Measurements from ENCODE around the gene PARD3.

PARD3 gene

DNA sequence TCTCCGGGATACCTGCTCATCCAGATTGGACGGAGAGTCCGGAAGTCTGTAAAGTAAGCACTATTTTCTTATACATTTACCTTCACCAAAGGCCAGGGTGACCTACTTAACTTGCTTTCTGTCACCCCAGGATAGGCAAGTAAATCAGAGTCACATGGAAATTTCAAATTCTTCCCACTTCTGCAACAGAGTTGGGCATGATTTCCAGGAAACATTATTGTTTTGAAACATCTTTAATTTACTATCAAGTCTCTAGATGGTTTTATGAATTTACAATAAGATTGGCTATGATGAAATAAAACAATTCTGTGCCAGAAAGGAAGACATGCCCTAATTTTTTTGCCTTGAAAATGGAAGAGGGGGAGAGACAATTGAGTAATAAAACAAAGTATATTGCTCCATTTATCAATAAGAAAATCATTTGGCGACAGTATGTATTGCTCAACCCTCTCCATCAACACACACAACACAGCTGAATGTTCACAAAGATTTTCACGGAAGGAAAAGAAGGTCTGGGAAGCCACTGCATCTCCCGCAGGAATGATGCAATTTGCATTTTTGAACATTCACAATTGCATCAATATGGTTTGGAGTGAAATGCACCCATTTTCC lies 702.8 kb downstream of the PARD3 start:
- peak; percentile 22 for DNase-seq

DNA sequence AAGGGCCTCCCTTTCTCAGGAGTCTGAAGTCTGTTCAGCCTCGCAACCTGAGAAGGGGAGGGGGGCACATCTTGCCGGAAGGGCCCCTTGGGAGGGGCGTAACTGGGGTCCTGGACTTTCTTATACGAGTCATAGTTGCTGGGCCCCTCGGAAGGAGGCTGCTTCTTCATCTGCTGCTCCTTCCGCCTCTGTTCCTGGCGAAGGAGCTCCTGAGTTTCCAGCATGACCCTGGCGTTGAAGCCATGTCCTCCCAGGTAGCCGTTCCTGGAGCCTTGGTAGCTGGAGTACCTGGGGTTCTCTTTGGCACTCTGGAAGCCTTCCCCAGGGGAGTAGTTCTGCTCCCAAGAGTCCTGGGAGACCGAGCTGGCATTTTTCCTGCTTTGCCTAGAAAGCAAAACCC lies 703.9 kb downstream of the PARD3 start:
- DNase-seq, result no peak

- DNase-seq, result peak; percentile 86
Measured at GRCh38 chr10:34109952-34110702, 705.0 kb downstream of the PARD3 start.

DNA sequence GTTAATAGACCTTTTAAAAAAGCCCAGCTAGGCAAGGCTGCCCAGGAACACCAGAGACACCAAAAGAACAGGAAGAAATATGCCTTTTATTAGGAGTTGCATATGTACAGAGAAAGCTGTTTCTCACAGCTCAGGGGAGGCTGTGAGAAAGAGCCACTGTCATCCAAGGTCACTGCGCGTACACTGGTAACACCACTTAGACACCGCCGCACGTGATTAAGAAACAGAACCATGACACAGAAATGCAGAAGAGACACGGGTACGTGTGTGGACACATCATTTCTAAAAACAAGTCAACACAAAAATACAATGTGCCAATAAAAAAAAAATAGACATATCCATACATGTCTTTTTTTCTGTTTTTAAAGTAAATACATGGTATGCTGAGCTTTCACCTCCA lies 705.6 kb downstream of the PARD3 start:
- no peak for DNase-seq

GRCh38 chr10:34107626-34108516 lies 707.2 kb downstream of the PARD3 start:
- DNase-seq, result no peak

GRCh38 chr10:34106356-34106885 lies 708.7 kb downstream of the PARD3 start:
- DNase-seq, result no peak

GRCh38 chr10:34104829-34105572 lies 710.1 kb downstream of the PARD3 start:
- no peak for DNase-seq

DNA sequence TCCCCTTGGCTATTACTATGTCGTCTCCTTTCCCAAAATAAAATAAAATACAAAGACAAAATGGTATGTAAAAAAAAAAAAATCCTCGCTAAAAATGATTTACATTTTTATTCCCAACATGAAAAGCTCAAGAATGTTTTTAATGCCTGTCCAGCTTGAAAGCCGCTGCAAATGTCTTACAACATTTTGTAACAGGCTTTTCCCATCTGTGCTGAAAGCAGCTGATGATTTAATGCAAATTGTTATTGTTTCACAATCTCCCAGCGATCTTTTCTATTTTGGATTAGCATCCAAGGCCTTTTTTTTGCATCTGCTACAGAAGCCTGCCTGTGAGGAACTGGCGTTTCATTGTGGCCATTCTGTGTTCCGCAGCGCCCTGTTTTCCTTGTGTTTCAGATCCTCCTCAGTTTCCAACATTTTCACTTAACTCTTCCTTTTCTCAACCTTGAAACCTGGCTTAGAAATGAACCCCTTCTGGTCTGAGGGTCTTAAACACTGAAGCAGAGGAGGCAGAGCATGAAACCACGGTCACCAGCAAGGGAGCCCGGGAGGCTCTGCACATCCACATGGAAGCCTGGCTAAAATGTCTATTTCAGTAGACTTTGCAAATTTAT lies 712.1 kb downstream of the PARD3 start:
- peak; percentile 86 for DNase-seq

GRCh38 chr10:34102237-34102673 lies 712.8 kb downstream of the PARD3 start:
- peak; percentile 70 for DNase-seq

DNA sequence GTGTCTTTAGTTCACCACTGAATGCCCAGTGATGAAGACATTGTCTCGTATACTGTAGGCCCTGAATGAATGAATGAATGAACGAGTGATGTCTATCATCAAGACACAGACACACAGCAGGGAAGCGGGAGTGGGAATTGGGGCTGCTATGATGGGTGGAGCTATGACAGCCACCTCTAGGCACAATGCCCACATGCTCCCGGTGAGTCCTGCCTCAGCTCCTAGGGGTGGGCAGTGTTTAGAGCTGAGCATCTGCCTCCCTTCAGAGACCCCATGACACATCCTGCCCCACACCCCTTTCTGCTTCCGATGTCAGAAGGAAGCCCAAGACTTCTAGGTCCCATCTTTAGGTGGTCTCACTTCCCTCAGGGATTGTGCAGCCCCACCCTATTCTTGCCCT lies 714.1 kb downstream of the PARD3 start:
- no peak for DNase-seq

DNA sequence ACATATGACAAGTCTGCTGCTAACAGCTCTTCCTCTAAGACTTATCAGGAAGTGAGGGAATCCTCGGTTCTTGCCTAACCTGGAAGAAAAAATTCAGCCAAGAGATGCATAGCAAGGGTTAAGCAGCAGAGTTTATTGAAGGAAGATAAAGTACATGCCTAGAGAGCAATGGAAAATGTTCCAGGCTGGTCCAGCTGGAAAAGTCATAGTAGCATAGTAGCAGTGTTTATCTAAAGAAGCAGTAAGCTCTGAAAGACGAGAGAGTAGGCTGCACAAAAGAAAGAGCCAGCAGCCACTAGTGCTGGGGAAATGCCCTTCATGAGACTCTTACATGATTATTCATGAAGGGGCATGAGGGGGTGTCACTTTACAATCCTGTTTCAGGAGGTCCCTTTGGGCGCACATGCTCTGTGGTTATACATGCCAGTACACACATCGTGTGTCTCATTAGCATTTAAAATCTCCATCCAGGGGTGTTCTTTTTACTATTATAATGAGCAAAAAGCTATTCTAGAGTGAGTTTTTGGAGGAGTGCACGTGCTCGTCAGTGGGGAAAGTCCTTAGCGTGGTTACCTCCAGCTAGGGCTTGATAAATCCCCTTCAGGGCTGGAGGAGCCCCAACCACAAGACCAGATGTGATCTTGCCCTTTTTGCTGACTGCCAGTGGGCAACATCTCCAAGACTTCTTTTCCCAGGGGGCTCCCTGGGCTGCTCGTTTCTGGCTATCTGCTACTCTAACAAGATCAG lies 716.1 kb downstream of the PARD3 start:
- DNase-seq, result no peak

DNA sequence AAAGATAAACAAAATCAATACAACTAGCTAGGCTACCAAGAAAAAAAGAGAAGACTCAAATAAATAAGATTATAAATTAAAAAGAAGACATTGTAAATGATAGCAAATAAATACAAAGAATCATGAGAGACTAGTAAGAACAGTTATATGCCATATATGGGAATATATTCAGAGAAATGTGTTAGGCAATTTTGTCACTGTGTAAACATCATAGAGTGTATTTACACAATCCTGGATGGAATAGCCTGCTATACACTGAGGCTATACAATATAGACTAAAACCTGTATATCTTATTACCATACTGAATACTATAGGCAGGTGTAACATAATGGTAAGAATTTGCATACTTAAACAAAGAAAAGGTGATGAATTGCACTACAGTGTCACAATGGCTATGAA lies 717.4 kb downstream of the PARD3 start:
- DNase-seq, result no peak

DNA sequence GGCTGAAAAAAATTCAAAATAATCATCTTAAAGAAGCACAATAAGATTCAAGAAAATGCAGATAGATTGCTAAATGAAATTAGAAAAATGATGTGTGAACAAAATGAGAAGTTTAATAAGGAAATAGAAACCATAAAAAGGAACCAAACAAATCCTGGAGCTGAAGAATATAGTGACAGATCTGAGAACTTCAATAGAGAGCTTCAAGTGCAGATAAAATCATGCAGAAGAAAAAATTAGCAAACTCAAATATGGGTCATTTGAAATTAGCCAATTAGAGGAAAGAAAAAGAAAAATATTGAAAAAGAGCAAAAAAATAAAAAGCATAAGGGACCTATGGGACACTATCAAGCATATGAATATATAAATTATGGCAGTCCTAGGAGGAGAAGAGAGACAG lies 720.1 kb downstream of the PARD3 start:
- DNase-seq, result no peak

DNA sequence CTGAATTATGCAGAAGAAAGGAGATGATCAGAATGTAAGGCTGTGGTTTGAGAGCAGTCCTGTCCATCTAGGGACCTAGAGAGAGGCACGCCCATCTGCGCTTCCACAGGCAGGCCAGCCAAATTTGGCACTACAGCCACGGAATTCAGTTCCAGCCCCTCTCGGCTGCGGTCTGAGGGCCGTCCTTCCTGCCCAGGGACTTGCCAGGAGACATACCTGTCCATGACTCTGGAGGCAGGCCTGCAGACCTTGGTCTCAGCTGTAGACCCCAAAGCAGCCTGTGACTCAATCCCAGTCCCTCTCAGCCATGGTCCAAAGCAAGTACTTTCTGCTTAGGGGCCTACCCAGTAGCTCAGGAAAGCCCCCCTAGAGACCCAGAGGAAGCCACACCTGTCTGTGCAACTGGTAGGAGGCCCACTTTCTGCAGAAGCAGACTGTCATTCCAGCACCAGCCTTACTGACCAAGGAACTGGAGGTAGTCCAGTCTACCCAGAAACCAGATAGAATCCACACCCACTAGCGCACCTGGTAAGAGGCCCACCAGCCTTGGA lies 720.9 kb downstream of the PARD3 start:
- no peak for DNase-seq

DNA sequence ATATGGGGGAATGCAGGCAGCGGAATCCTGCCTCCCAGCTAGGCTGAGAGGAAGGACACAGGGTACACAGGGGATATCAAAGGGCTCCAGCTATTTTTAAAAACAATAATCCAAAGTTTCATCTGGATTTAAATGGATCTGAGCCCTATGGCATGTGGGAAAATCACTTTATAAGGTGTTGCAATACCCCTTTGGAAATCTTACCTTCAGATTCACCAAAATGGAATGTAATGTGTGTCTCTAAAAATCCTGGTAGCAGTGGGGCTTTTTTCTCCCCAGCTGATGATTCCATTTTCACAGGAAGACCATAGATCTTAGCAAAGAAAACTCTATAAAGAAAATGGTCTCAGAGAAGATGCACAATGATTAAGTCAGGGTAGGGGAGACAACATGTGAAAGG lies 722.2 kb downstream of the PARD3 start:
- peak; percentile 42 for DNase-seq

DNA sequence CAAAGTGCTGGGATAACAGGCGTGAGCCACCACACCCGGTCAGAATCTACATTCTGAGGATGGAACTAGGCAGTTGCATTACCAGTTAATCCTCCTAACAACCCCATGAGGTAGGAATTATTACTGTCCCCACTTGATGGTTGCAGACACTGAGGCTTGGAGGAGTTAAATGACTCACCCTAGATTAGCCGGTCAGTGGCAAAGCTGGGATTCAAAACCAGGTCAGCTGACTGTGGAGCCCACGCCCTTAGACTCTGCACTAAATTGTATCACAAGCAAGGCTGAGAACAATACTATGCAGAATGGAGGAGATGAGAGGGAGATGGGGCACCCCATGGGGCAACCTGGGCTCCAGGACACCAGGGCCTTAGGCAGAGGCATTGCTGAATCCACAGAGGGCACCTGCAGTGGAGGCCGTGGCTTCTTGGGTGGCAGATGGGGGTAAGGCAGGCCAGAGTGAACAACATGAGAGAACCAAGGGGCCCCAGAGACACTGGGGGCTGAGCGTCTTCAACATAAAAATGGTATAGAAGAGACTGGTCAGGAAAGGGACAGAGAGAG lies 723.4 kb downstream of the PARD3 start:
- DNase-seq, result no peak

DNA sequence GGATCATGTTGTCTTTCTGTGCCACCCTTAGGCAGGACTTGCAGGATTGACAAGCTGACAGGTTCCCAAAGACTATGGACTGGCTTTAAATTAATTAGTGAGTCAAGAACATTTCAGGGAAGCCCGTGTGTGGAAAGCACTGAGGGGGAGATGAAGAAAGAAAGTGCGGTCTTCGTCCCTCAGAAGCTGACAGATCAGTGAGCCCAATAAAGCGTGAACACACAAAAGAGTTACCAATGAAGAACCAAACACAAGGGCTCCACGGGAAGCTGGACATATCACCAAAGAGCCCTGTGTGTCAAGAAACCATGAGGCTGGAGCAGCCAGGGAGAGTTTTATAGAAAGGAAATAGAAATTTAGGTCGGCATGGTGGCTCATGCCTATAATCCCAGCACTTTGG lies 725.8 kb downstream of the PARD3 start:
- no peak for DNase-seq

DNA sequence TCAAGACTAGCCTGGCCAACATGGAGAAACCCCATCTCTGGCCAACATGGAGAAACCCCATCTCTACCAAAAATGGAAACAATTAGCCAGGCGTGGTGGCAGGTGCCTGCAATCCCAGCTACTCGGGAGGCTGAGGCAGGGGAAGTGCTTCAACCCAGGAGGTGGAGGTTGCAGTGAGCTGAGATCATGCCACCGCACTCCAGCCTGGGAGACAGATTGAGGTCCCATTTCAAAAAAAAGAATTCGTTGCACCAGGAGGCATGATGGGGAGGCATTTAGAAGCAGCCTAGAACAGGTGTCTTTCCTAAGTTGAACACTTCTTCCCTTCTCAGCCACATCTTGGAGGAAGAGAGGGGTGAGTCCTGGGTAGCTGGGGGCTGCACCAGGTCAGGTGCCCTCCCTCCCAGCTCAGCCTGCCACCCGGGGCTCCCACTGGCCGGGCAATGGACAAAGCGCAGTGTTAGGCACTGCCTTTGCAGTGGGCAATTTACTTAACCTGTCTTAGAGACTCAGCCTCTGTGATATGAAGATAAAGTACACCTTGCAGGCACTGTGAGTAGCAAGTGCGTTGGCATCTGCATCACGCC lies 726.8 kb downstream of the PARD3 start:
- no peak for DNase-seq

DNA sequence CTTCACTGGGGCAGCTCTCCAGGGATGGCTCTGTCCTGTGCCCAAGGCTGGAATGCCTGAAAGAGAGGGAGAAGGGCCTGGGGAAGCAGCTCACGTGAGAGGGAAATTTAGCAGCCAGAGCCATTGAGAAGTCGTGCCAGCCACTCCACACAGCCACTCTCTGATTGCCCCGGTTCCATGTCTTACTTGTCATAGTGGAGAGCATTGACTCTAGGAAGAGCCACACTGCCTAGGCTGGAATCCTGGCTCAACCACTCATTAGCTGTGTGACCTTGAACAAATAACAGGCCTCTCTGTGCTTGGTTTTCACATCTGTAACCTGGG lies 728.0 kb downstream of the PARD3 start:
- DNase-seq, result no peak

- no peak for DNase-seq
Measured at GRCh38 chr10:34083567-34083966, 731.5 kb downstream of the PARD3 start.

All from fibroblast of skin of scalp (primary cell).